ENCODE measurements around the gene TBC1D25.
A peak's percentile ranks its signal among the peaks of the same experiment; 100 is the strongest.

The TBC1D25 gene

DNA sequence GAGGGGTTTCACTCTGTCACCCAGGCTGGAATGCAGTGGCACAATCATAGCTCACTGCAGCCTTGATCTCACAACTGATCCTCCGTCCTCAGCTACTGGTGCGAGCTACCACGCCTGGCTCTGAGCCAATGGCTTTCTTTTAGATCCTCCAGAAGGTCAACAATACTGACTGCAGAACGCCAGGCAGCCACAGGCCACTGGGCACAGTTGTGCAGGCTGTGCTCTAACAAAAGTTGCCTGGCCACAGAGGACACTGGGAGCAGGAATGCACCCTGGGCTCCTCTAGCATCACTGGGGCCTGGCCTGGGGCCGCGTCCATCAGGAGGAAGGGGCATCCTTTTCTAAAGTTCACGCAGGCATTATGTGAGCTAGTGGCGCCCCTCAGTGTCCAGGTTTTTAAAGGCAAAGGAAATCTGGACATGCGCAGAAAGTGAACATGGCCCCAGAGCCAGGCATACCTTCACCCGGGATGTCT is 45.6 kb upstream of the TBC1D25 start:
- DNase-seq (ENCODE audit: low read depth, low spot score) = no peak
- H3K4me3 ChIP-seq (ENCODE audit: low read depth, low read length) = no peak overlapping the region
- POLR2A ChIA-PET = no interaction called here
- TF ChIP-seq, protein P1, sequence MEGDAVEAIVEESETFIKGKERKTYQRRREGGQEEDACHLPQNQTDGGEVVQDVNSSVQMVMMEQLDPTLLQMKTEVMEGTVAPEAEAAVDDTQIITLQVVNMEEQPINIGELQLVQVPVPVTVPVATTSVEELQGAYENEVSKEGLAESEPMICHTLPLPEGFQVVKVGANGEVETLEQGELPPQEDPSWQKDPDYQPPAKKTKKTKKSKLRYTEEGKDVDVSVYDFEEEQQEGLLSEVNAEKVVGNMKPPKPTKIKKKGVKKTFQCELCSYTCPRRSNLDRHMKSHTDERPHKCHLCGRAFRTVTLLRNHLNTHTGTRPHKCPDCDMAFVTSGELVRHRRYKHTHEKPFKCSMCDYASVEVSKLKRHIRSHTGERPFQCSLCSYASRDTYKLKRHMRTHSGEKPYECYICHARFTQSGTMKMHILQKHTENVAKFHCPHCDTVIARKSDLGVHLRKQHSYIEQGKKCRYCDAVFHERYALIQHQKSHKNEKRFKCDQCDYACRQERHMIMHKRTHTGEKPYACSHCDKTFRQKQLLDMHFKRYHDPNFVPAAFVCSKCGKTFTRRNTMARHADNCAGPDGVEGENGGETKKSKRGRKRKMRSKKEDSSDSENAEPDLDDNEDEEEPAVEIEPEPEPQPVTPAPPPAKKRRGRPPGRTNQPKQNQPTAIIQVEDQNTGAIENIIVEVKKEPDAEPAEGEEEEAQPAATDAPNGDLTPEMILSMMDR (IDR thresholded peaks at IDR 0.05; ENCODE audit: insufficient read depth, low read length, missing control alignments) = peak; percentile 39
- CTCF ChIA-PET = interaction anchor here (1.0 to 6.7 kb wide), 7 partner anchors 10 to 467 kb away, joined by 3 to 84 read pairs (median 11); no protein-coding TSS in a partner anchor

DNA sequence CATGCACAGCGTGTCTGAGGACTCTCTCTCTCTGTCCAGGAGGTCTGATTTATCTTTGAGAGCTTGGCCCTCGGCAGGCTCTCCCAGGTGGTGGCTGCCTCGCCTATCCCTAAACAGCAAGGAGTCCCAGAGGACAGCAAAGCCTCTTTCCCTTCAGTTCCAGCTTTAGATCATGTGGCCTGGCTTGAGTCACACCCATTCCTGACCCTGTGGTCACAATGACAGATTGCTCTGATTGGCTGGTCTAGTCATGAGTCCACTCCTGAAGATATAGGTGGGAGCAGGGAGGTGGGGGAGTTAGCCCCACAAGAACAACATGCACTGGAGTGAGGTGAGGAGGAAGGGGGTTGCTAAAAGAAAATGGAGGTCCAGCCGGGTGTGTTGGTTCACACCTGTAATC is 42.9 kb upstream of the TBC1D25 start:
- ChIA-PET CTCF (interaction anchor here (6.7 kb wide), 1 partner anchor 413 kb away, joined by 84 read pairs; no protein-coding TSS in a partner anchor), POLR2A (interaction anchor here (0.6 kb wide), 1 partner anchor 28 kb away, joined by 3 read pairs; no protein-coding TSS in a partner anchor)
- no peak overlapping the region for H3K4me3 ChIP-seq (ENCODE audit: low read depth, low read length)
- TF ChIP-seq, protein P1 (IDR thresholded peaks at IDR 0.05; ENCODE audit: insufficient read depth, low read length, missing control alignments) = no peak
- DNase-seq (ENCODE audit: low read depth, low spot score) = no peak

GRCh38 chrX:48497871-48498270 is 41.6 kb upstream of the TBC1D25 start:
- ChIA-PET POLR2A (interaction anchor here (0.9 kb wide), 1 partner anchor 23 kb away, joined by 3 read pairs; no protein-coding TSS in a partner anchor), CTCF (interaction anchor here (6.7 kb wide), 1 partner anchor 414 kb away, joined by 84 read pairs; no protein-coding TSS in a partner anchor)
- no peak overlapping the region for H3K4me3 ChIP-seq (ENCODE audit: low read depth, low read length)
- DNase-seq (ENCODE audit: low read depth, low spot score) = no peak
- TF ChIP-seq, protein P1 (IDR thresholded peaks at IDR 0.05; ENCODE audit: insufficient read depth, low read length, missing control alignments) = no peak

DNA sequence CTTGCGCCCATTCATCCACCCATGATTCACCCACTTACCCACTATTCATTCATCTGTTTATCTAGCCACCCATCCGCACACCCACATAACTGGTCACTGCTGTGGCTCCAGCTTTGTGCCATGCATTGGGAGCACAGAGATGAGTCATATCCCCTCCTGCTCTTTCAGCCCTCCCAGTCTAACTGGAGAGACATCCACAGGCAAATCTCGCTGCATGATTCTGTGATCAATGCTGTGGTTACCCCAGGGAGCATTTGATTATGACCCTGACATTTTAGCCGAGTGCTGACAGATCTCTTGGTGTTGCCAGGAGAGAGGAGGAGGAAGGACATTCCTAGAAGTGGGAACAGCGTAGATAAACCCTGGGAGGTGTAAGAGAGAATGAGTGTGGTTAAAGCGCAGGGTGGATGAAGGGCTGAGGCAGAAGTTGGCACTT is 41.1 kb upstream of the TBC1D25 start:
- TF ChIP-seq, protein P1 (IDR thresholded peaks at IDR 0.05; ENCODE audit: insufficient read depth, low read length, missing control alignments) = no peak
- H3K4me3 ChIP-seq (ENCODE audit: low read depth, low read length) = no peak overlapping the region
- ChIA-PET CTCF (interaction anchor here (6.7 kb wide), 1 partner anchor 415 kb away, joined by 84 read pairs; no protein-coding TSS in a partner anchor), POLR2A (interaction anchor here (0.9 kb wide), 1 partner anchor 24 kb away, joined by 3 read pairs; no protein-coding TSS in a partner anchor)
- DNase-seq (ENCODE audit: low read depth, low spot score) = peak; percentile 12

GRCh38 chrX:48504261-48504660 is 35.3 kb upstream of the TBC1D25 start:
- POLR2A ChIA-PET = no interaction called here
- CTCF ChIA-PET = interaction anchor here (1.5 kb wide), 1 partner anchor 11 kb away, joined by 4 read pairs; no protein-coding TSS in a partner anchor
- TF ChIP-seq, protein P1 (IDR thresholded peaks at IDR 0.05; ENCODE audit: insufficient read depth, low read length, missing control alignments) = no peak

GRCh38 chrX:48505481-48505880 is 34.0 kb upstream of the TBC1D25 start:
- no peak for DNase-seq (ENCODE audit: low read depth, low spot score)
- POLR2A ChIA-PET = no interaction called here
- CTCF ChIA-PET = no interaction called here
- TF ChIP-seq, protein P1 (IDR thresholded peaks at IDR 0.05; ENCODE audit: insufficient read depth, low read length, missing control alignments) = no peak
- H3K4me3 ChIP-seq (ENCODE audit: low read depth, low read length) = no peak overlapping the region

More at GRCh38 chrX:48504261-48504660, 35.3 kb upstream of the TBC1D25 start:
- H3K4me3 ChIP-seq (ENCODE audit: low read depth, low read length) = no peak overlapping the region
- DNase-seq (ENCODE audit: low read depth, low spot score) = no peak

Measured in AG04449 (cell line).